K562 (cell line): ENCODE data around the gene GTF3C4. TPM values are rescaled to one million over a fixed set of nuclear protein-coding genes. Genes with fewer than 3 reads are reported as not detected.

Experiments used
- ATAC-seq: fragments of 200-7000 bp; cut with Tn5 transposase; 3 replicates; pipeline ENCODE4 v1.9.1; 2020; ENCODE audit warnings: moderate library complexity
- BruUV-seq: library from RNA; stranded (reverse); fragments of 400-500 nt; replicated peaks from 2 replicates; lab custom pipeline; 2021; lab: Mats Ljungman, UMichigan
- CTCF ChIA-PET: fragments of 300-600 bp; formaldehyde crosslinking; extraction: SDS; loops from one replicate; lab custom pipeline; 2021; ENCODE audit warnings: low intra/inter-chr PET ratio; lab: Yijun Ruan, JAX
- POLR2A ChIA-PET: fragments of 300-600, 350-650 bp; sonication (Branson Sonifier 250); formaldehyde crosslinking; extraction: SDS; loops from one replicate; lab custom pipeline; 2021; ENCODE audit warnings: antibody characterized with exemption, inconsistent platforms; lab: Yijun Ruan, JAX
- DNase-seq, 4 experiments: peaks; one replicate each; pipeline versions ENCODE4 v3.0.0 to v3.0.0-alpha.2; 2011 to 2018; ENCODE audit warnings: low spot score in 3 of 4, mixed read lengths in 3 of 4; ENCODE audit errors: extremely low read depth in 1 of 4
- FAIRE-seq: peaks from 2 replicates; lab custom pipeline; 2011; peaks lifted over from hg19 to GRCh38; lab: Jason Lieb, UNC
- H2AFZ ChIP-seq: 2 replicates; pipeline ENCODE4 v1.6.0; 2011; ENCODE audit warnings: low read depth, low read length, control low read depth, inconsistent platforms
- H3K27ac ChIP-seq: fragments of 200-600 bp; 3 replicates; pipeline ENCODE4 v1.8.0; 2011; ENCODE audit warnings: low read depth, mild to moderate bottlenecking, control low read depth, inconsistent platforms, low read length, moderate library complexity, mixed read lengths; ENCODE audit errors: extremely low read depth
- H3K27me3 ChIP-seq, 2 experiments: fragments of 300-600 bp in 1 of 2; 2 replicates in 1 of 2; 3 replicates in 1 of 2; pipeline versions ENCODE4 v1.6.0 to v1.8.0; 2011; ENCODE audit warnings: inconsistent platforms in 2 of 2, low read length in 2 of 2, mild to moderate bottlenecking in 1 of 2, mixed read lengths in 1 of 2, moderate library complexity in 1 of 2; ENCODE audit not compliant: control insufficient read depth in 2 of 2, insufficient read depth in 2 of 2
- H3K36me3 ChIP-seq: fragments of 300-600 bp; 3 replicates; pipeline ENCODE4 v1.8.0; 2011; ENCODE audit warnings: mild to moderate bottlenecking, low read length, inconsistent platforms; ENCODE audit not compliant: control insufficient read depth, insufficient read depth
- H3K4me1 ChIP-seq, 2 experiments: fragments of 200-600 bp in 1 of 2; replicated peaks in 1 of 2; 2 replicates in 1 of 2; 3 replicates in 1 of 2; pipeline versions ENCODE4 v1.5.1 to v1.8.0; 2011; ENCODE audit warnings: inconsistent platforms in 2 of 2, low read length in 2 of 2, mild to moderate bottlenecking in 1 of 2, mixed read lengths in 1 of 2, moderate library complexity in 1 of 2; ENCODE audit not compliant: control insufficient read depth in 2 of 2, insufficient read depth in 2 of 2
- H3K4me2 ChIP-seq: 2 replicates; pipeline ENCODE4 v1.6.1; 2011; ENCODE audit warnings: low read length, control low read depth, inconsistent platforms, mixed read lengths; ENCODE audit not compliant: insufficient read depth
- H3K4me3 ChIP-seq: fragments of 200-600 bp; sonication (generic), shearing (Covaris generic); 2 replicates; pipeline ENCODE4 v1.5.1; 2016; ENCODE audit warnings: control low read depth, inconsistent platforms
- H3K79me2 ChIP-seq: fragments of 200-600 bp; 3 replicates; pipeline ENCODE4 v1.8.0; 2011; ENCODE audit warnings: low read length, inconsistent platforms; ENCODE audit not compliant: control insufficient read depth, insufficient read depth
- H3K9ac ChIP-seq, 2 experiments: 2 replicates each; pipeline versions ENCODE4 v1.6.0 to v1.6.1; 2011; ENCODE audit warnings: low read depth in 2 of 2, low read length in 2 of 2, control low read depth in 1 of 2, inconsistent platforms in 1 of 2, mild to moderate bottlenecking in 1 of 2, mixed read lengths in 1 of 2; ENCODE audit not compliant: insufficient read depth in 1 of 2
- H3K9me1 ChIP-seq: one replicate; pipeline ENCODE4 v1.6.0; 2011; ENCODE audit warnings: inconsistent platforms, mild to moderate bottlenecking, low read length, moderate library complexity; ENCODE audit not compliant: control insufficient read depth, insufficient read depth
- H3K9me3 ChIP-seq: replicated peaks from 2 replicates; pipeline ENCODE4 v1.5.1; 2011; ENCODE audit warnings: low read depth, low read length, inconsistent platforms; ENCODE audit not compliant: control insufficient read depth, insufficient read depth
- H4K20me1 ChIP-seq: replicated peaks from 2 replicates; pipeline ENCODE4 v1.6.1; 2011; ENCODE audit warnings: low read length, inconsistent platforms, mixed read lengths; ENCODE audit not compliant: control insufficient read depth, insufficient read depth
- ARID1B ChIP-seq: fragments of 450-650 bp; IDR thresholded peaks from 2 replicates; pipeline ENCODE4 v1.6.1; 2016; ENCODE audit warnings: antibody characterized with exemption, mild to moderate bottlenecking, inconsistent platforms
- ATF3 ChIP-seq, 2 experiments: fragments of 450-650 bp in 1 of 2; sonication (generic) in 1 of 2; formaldehyde crosslinking in 1 of 2; IDR thresholded peaks in 1 of 2; conservative IDR thresholded peaks in 1 of 2; 2 replicates each; pipeline versions ENCODE4 v1.6.1 to v1.8.1; 2016 to 2023; ENCODE audit warnings: mild to moderate bottlenecking in 2 of 2, moderate library complexity in 2 of 2, inconsistent platforms in 1 of 2, missing genetic modification reagents in 1 of 2
- CBFA2T2 ChIP-seq: fragments of 450-650 bp; conservative IDR thresholded peaks from 2 replicates; pipeline ENCODE4 v1.6.1; 2017; ENCODE audit warnings: mild to moderate bottlenecking
- CBFA2T3 ChIP-seq: fragments of 450-650 bp; IDR thresholded peaks from 2 replicates; pipeline ENCODE4 v1.6.1; 2017
- CBX1 ChIP-seq: sonication (generic); IDR thresholded peaks from 2 replicates; pipeline ENCODE4 v1.6.1; 2016; ENCODE audit warnings: antibody characterized with exemption, low read depth, mild to moderate bottlenecking
- ETV6 ChIP-seq, 3 experiments: fragments of 150-350 bp in 1 of 3; sonication (generic) in 1 of 3; formaldehyde crosslinking in 1 of 3; IDR thresholded peaks; 2 replicates each; pipeline versions ENCODE4 v1.6.1 to v1.8.0; 2014 to 2022; ENCODE audit warnings: borderline replicate concordance in 2 of 3, low read depth in 2 of 3, antibody characterized with exemption in 1 of 3, low read length in 1 of 3, mild to moderate bottlenecking in 1 of 3, missing genetic modification reagents in 1 of 3
- FOXP1 ChIP-seq: sonication (generic); formaldehyde crosslinking; IDR thresholded peaks from 2 replicates; pipeline ENCODE4 v1.8.0; 2022; ENCODE audit warnings: mild to moderate bottlenecking, missing genetic modification reagents
- KLF10 ChIP-seq: fragments of 250-450 bp; sonication (Bioruptor Pico); IDR thresholded peaks from 2 replicates; pipeline ENCODE4 v1.6.1; 2021; ENCODE audit warnings: matching md5 sums
- L3MBTL2 ChIP-seq: fragments of 450-650 bp; IDR thresholded peaks from 2 replicates; pipeline ENCODE4 v1.6.1; 2016; ENCODE audit warnings: mild to moderate bottlenecking, moderate library complexity
- MYNN ChIP-seq, 2 experiments: sonication (generic); formaldehyde crosslinking in 1 of 2; IDR thresholded peaks; 2 replicates each; pipeline versions ENCODE4 v1.5.0 to v1.6.1; 2016 to 2020; ENCODE audit warnings: antibody characterized with exemption in 1 of 2, missing genetic modification reagents in 1 of 2
- NR2C1 ChIP-seq, 2 experiments: fragments of 450-650 bp; IDR thresholded peaks; 2 replicates each; pipeline ENCODE4 v1.6.1; 2017; ENCODE audit warnings: mild to moderate bottlenecking in 2 of 2, antibody characterized with exemption in 1 of 2, inconsistent platforms in 1 of 2, missing compliant biosample characterization in 1 of 2, missing genetic modification characterization in 1 of 2
- NR2C2 ChIP-seq, 2 experiments: fragments of 200-800 bp in 1 of 2; sonication (Bioruptor generic) in 1 of 2; sonication (generic) in 1 of 2; formaldehyde crosslinking in 1 of 2; IDR thresholded peaks; 2 replicates each; pipeline versions ENCODE4 v1.6.1 to v1.8.0; 2016 to 2022; ENCODE audit warnings: mild to moderate bottlenecking in 1 of 2, missing compliant biosample characterization in 1 of 2, missing genetic modification characterization in 1 of 2, missing genetic modification reagents in 1 of 2
- SOX6 ChIP-seq: fragments of 450-650 bp; IDR thresholded peaks from 2 replicates; pipeline ENCODE4 v1.6.1; 2014; ENCODE audit warnings: mild to moderate bottlenecking
- TAL1 ChIP-seq: fragments of 450-650 bp; IDR thresholded peaks from 2 replicates; pipeline ENCODE4 v1.6.1; 2016; ENCODE audit warnings: mild to moderate bottlenecking
- TEAD4 ChIP-seq, 2 experiments: sonication (generic) in 1 of 2; formaldehyde crosslinking in 1 of 2; IDR thresholded peaks; 2 replicates each; pipeline versions ENCODE4 v1.6.1 to v1.8.0; 2012 to 2022; ENCODE audit warnings: borderline replicate concordance in 1 of 2, inconsistent platforms in 1 of 2, low read length in 1 of 2, mild to moderate bottlenecking in 1 of 2, missing genetic modification reagents in 1 of 2
- TRIM28 ChIP-seq: fragments of 450-650 bp; IDR thresholded peaks from 2 replicates; pipeline ENCODE4 v1.6.1; 2017
- XRCC3 ChIP-seq: fragments of 450-650 bp; IDR thresholded peaks from 2 replicates; pipeline ENCODE4 v1.6.1; 2017; ENCODE audit warnings: mild to moderate bottlenecking, moderate library complexity
- ZNF184 ChIP-seq: sonication (generic); formaldehyde crosslinking; IDR thresholded peaks from 2 replicates; pipeline ENCODE4 v1.5.0; 2020; ENCODE audit warnings: missing genetic modification reagents
- ZNF280A ChIP-seq: fragments of 450-650 bp; IDR thresholded peaks from 2 replicates; pipeline ENCODE4 v1.6.1; 2018; ENCODE audit warnings: mild to moderate bottlenecking, low read depth; ENCODE audit not compliant: partially characterized antibody
- WGBS: fragments of 100-300 bp; shearing (Covaris generic); methylation state at CpG from one replicate; pipeline ENCODE4 v1.1.6; 2016; ENCODE audit warnings: low coverage, mixed read lengths; ENCODE audit not compliant: insufficient coverage; ENCODE audit errors: missing lambda C conversion rate; 5-methylcytosine and 5-hydroxymethylcytosine counted together
- in situ Hi-C: fragments of 300-500 bp; cut with MboI; formaldehyde crosslinking; loops from 4 replicates; pipeline ENCODE4 v1.15.0; 2018; ENCODE audit warnings: inconsistent platforms, mixed read lengths
- intact Hi-C: fragments of 100-400 bp; cut with micrococcal nuclease; formaldehyde crosslinking; loops from 2 replicates; pipeline ENCODE4 v1.14.2; 2022
- polyA plus RNA-seq, 8 experiments: library from polyadenylated mRNA; depleted of rRNA in 4 of 8; stranded (reverse) in 5 of 8; unstranded in 3 of 8; fragments of >200 nt; fragmentation: Nextera tagmentation in 2 of 8; fragmentation: Illumina TruSeq in 1 of 8; extraction: Ambion mirVana in 2 of 8; extraction: Trizol in 1 of 8; gene quantifications; 2 replicates each; pipeline versions ENCODE4 v1.2.1 to v1.2.3, GENCODE V29; 2011 to 2014; ENCODE audit warnings: inconsistent platforms in 1 of 8, missing spikeins in 1 of 8
- total RNA-seq, 7 experiments: library from RNA; depleted of rRNA in 6 of 7; stranded (reverse); fragments of >200 nt in 6 of 7; fragmentation: Illumina TruSeq in 2 of 7; extraction: Trizol in 2 of 7; gene quantifications; 2 replicates each; pipeline versions ENCODE4 v1.2.1 to v1.2.3, GENCODE V29; 2011 to 2021; ENCODE audit warnings: low replicate concordance in 1 of 7

The GTF3C4 gene
- total and polyA plus RNA-seq, 9 of the 15 experiments (the other 6 are each of a cell fraction or from before 2014, with no cell fraction given) = 3.9 to 20.0 (median 12.2) TPM

- peak overlapping the region; percentile 98 for H3K4me3 ChIP-seq
- intact Hi-C loops = no loop called here
- POLR2A ChIA-PET = interaction anchor here (0.6 to 2.0 kb wide), 5 partner anchors 8 to 15 kb away, joined by 3 to 6 read pairs (median 5); no protein-coding TSS in a partner anchor
- H3K9me1 ChIP-seq = no peaks in the 10 kb centered on the region
- peak overlapping the region in 1 of 2 experiments; percentile 99; a peak in 1 of 4 replicates for H3K9ac ChIP-seq
- no peak overlapping the region for H2AFZ ChIP-seq
- DNase-seq (no peak), ATAC-seq (no peak), FAIRE-seq (no peak)
- 71% methylated on average over 6 of the region's 6 CpGs for WGBS
- TSS peak; percentile 43 for BruUV-seq
- peaks cover 96% of the 10 kb centered on the region for H3K79me2 ChIP-seq
- in situ Hi-C loops = no loop called here
- H3K27me3 ChIP-seq = no peaks in the 10 kb centered on the region
- no peaks in the 10 kb centered on the region for H4K20me1 ChIP-seq
- H3K9me3 ChIP-seq = peaks cover 12% of the 10 kb centered on the region
- peaks cover 51% of the 10 kb centered on the region for H3K36me3 ChIP-seq
- peak overlapping the region; percentile 99 for H3K27ac ChIP-seq
- CTCF ChIA-PET = no interaction called here
- H3K4me1 ChIP-seq = peaks cover 3 to 22% of the 10 kb centered on the region in 2 experiments; a peak in 4 of 5 replicates
- H3K4me2 ChIP-seq = peak overlapping the region; percentile 98
- TF ChIP-seq ARID1B (peak; percentile 35), SOX6 (0 out of 2 replicates have a peak, but pooled peaks have one; percentile 12), CBFA2T2 (peak; percentile 74), NR2C1 (IDR thresholded peaks at IDR 0.05) (0 out of 2 replicates have a peak, but pooled peaks have one; percentile 17), NR2C1 (tag; IDR thresholded peaks at IDR 0.05) (no peak), TRIM28 (peak; percentile 91), ZNF280A (peak; percentile 55), L3MBTL2 (no peak), TAL1 (peak; percentile 43), ZNF184 (CRISPR knock-in tag) (no peak), NR2C2 (CRISPR knock-in tag; IDR thresholded peaks at IDR 0.05) (no peak), NR2C2 (tag; IDR thresholded peaks at IDR 0.05) (no peak), CBX1 (peak; percentile 45; the same call in 1 of the 2 replicates), CBFA2T3 (peak; percentile 78), KLF10 (CRISPR knock-in tag) (no peak), ETV6 (IDR thresholded peaks at IDR 0.05; ENCODE audit: borderline replicate concordance in 1 of 2, low read depth in 2 of 2, low read length in 1 of 2) (no peak), ETV6 (CRISPR knock-in tag; IDR thresholded peaks at IDR 0.05; ENCODE audit: borderline replicate concordance) (no peak), TEAD4 (IDR thresholded peaks at IDR 0.05; ENCODE audit: low read length) (peak; percentile 39; the same call in 1 of the 2 replicates), TEAD4 (CRISPR knock-in tag; IDR thresholded peaks at IDR 0.05; ENCODE audit: borderline replicate concordance) (no peak), ATF3 (IDR thresholded peaks at IDR 0.05) (peak; percentile 74), ATF3 (CRISPR knock-in tag; conservative IDR thresholded peaks at IDR 0.05) (no peak), MYNN (IDR thresholded peaks at IDR 0.05) (peak; percentile 86), MYNN (CRISPR knock-in tag; IDR thresholded peaks at IDR 0.05) (no peak), XRCC3 (peak; percentile 43; the same call in 1 of the 2 replicates), FOXP1 (CRISPR knock-in tag) (no peak)
Measured at GRCh38 chr9:132671620-132672412, 1.6 kb downstream of the GTF3C4 start.
